Cardiac fibroblast (primary cell): Measurements from ENCODE around the gene ARHGAP6.
A peak's percentile ranks its signal among the peaks of the same experiment; 100 is the strongest.

Experiments
- DNase-seq, 2 donors: peaks; one replicate each; pipeline versions ENCODE4 v3.0.0 to v3.0.0-alpha.2; 2010; ENCODE audit warnings: low read depth in 2 of 2
- H3K4me3 ChIP-seq, 2 donors: replicated peaks in 1 of 2; 1 replicate in 1 of 2; 2 replicates in 1 of 2; pipeline ENCODE4 v1.5.1; 2011; ENCODE audit warnings: low read depth in 2 of 2, low read length in 2 of 2, mild to moderate bottlenecking in 2 of 2, moderate library complexity in 1 of 2
- TF ChIP-seq, protein P1 (sequence below): IDR thresholded peaks from one replicate; pipeline ENCODE4 v1.5.1; 2011; ENCODE audit warnings: low read depth, mild to moderate bottlenecking, low read length, inconsistent platforms

Gene ARHGAP6

GRCh38 chrX:11438380-11438723, 227.4 kb downstream of the ARHGAP6 start:
- TF ChIP-seq, protein P1, sequence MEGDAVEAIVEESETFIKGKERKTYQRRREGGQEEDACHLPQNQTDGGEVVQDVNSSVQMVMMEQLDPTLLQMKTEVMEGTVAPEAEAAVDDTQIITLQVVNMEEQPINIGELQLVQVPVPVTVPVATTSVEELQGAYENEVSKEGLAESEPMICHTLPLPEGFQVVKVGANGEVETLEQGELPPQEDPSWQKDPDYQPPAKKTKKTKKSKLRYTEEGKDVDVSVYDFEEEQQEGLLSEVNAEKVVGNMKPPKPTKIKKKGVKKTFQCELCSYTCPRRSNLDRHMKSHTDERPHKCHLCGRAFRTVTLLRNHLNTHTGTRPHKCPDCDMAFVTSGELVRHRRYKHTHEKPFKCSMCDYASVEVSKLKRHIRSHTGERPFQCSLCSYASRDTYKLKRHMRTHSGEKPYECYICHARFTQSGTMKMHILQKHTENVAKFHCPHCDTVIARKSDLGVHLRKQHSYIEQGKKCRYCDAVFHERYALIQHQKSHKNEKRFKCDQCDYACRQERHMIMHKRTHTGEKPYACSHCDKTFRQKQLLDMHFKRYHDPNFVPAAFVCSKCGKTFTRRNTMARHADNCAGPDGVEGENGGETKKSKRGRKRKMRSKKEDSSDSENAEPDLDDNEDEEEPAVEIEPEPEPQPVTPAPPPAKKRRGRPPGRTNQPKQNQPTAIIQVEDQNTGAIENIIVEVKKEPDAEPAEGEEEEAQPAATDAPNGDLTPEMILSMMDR: no peak
- no peak overlapping the region for H3K4me3 ChIP-seq
- DNase-seq: no peak

DNA sequence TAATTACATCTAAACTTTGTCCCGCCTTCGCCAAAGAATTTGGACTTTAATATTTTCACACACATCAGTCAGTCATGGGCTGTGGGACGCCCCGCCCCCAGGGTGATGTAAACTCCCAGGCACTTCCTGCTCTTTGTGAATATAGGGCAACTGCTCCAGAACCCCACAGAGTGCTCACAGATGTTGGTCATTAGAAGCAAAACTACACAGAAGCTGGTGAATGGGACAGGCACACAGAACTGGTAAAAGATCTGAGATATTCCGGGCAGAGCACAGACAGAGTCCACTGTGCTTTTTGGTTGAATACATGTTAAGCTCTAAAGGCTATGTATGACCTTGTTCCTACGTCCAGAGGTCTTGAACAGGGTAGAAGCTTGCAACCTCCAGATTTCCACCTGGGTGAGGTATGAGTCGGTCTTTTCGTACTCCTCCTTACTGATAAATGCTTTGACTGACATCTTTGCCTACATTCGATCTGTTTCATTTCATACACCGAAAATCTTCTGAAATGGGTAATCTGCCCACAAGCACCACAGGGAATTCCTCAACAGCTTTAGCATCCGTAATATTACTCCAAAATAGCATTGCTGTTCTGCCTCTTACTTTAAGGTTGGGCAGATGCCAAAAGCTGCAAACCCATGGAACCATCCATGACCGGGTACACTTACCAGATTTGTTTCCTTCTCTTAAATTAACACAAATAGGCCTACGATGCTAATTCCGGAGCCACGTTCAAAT, 227.9 kb downstream of the ARHGAP6 start:
- TF ChIP-seq, protein P1: no peak
- H3K4me3 ChIP-seq: peak overlapping the region in 1 of 2 donors; percentile 33
- DNase-seq: peak; percentile 84 to 85

DNA sequence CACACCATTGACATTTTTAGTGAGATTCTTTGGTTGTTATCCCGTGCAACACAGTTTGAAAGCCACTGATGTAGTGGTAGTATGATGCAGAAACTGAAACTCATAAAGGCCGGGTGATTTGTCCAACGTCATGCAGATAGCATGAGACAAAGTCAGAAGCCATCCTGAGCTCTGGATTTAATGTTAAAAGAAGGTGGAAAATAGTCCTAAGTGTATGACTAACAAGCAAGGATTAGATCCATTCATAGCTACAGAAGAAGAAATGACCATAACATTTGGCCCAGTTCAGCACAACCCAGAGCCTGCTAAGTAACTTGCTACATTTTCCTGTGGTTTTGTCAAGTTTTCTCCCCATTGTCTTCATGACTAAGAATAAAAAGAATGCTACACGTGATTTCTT, 230.2 kb downstream of the ARHGAP6 start:
- TF ChIP-seq, protein P1: no peak

DNA sequence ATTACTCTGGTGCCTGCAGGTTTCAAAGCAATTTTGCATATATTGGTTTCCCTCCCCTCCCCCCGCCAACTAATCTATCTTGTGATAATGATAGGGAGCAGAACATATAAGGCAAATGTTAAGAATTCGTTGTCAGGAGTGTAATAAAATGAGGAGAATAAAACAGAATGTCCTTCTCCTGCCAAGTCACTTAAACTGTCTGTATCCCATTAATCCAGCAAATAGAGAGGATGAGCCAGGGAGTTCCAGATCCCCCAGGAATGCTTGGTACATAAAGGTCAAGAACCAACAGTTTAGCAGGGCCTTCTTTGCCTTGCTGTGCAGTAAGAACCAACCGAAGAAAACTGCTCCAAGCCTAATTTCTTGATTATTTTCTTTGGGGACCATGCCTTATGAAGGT, 231.1 kb downstream of the ARHGAP6 start:
- TF ChIP-seq, protein P1: no peak
- no peak overlapping the region for H3K4me3 ChIP-seq
- DNase-seq: no peak

More for the DNA sequence above, 230.2 kb downstream of the ARHGAP6 start:
- DNase-seq: peak; percentile 80 to 88
- no peak overlapping the region for H3K4me3 ChIP-seq

DNA sequence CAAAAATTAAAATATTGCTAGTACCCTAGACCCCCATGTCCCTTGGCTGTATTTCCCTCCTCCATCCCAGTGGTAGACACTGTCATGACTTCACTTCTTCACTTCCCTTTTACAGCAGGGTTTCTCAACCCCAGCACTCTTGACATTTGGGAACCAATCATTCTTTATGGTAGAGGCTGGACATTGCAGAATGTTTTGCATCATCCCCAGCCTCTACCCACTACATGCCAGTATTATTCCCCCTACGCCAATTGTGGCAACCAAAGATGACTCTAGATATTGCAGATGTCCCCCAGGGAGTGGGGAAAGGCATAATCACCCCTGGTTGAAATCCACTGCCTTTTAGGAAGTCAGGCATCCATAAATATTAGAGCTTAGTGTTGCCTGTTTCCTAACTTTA, 233.9 kb downstream of the ARHGAP6 start:
- no peak for DNase-seq
- H3K4me3 ChIP-seq: no peak overlapping the region
- TF ChIP-seq, protein P1: no peak

- DNase-seq: no peak
- H3K4me3 ChIP-seq: no peak overlapping the region
- TF ChIP-seq, protein P1: no peak
These were observed 235.4 kb downstream of the ARHGAP6 start for GRCh38 chrX:11430271-11430670.

- DNase-seq: no peak
- no peak overlapping the region for H3K4me3 ChIP-seq
- TF ChIP-seq, protein P1: no peak
These were observed 236.1 kb downstream of the ARHGAP6 start for GRCh38 chrX:11429538-11430085.
